Measurements from ENCODE around the gene ARRDC1. TPM values are rescaled to one million over a fixed set of nuclear protein-coding genes. Genes with fewer than 3 reads are reported as not detected.

Gene ARRDC1
- total and polyA plus RNA-seq, 8 donors = 20.9 to 161 (median 26.5) TPM

DNA sequence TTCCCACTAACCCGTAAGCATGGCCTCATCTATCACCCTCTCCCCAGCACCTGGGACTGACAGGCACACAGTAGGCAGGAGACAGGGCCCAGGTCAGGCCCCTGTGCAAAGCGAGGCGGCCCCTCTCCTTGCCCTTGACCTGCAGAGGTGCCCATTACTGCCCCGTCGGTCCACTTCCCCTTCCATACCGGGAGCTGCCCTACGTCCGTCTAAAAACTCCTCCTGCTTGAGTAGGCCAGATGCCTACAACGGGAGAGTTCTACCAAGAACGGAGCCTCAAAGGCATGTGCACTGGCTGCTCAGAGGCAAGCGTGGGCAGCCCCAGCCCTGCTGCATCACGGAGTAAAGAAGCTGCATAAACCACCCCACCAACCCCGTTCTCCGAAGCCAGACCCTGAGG, 22.1 kb upstream of the ARRDC1 start:
- ATAC-seq (no peak), FAIRE-seq (no peak), DNase-seq (no peak)
- TF ChIP-seq, protein P1, sequence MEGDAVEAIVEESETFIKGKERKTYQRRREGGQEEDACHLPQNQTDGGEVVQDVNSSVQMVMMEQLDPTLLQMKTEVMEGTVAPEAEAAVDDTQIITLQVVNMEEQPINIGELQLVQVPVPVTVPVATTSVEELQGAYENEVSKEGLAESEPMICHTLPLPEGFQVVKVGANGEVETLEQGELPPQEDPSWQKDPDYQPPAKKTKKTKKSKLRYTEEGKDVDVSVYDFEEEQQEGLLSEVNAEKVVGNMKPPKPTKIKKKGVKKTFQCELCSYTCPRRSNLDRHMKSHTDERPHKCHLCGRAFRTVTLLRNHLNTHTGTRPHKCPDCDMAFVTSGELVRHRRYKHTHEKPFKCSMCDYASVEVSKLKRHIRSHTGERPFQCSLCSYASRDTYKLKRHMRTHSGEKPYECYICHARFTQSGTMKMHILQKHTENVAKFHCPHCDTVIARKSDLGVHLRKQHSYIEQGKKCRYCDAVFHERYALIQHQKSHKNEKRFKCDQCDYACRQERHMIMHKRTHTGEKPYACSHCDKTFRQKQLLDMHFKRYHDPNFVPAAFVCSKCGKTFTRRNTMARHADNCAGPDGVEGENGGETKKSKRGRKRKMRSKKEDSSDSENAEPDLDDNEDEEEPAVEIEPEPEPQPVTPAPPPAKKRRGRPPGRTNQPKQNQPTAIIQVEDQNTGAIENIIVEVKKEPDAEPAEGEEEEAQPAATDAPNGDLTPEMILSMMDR (IDR thresholded peaks at IDR 0.05) = no peak
- H3K27ac ChIP-seq = no peak overlapping the region
- no peaks in the 10 kb centered on the region for H3K27me3 ChIP-seq
- H3K4me3 ChIP-seq = no peak overlapping the region
- intact Hi-C loops (cut with DNase I) = no loop called here
- WGBS, 2 donors = 85 to 89% methylated on average over 14 of the region's 14 CpGs
- peaks cover 0 to 16% (median 7%) of the 10 kb centered on the region in 3 donors for H3K36me3 ChIP-seq
- H3K4me1 ChIP-seq = peaks cover 0 to 4% (median 0%) of the 10 kb centered on the region in 3 donors
- no peaks in the 10 kb centered on the region for H3K9me3 ChIP-seq

DNA sequence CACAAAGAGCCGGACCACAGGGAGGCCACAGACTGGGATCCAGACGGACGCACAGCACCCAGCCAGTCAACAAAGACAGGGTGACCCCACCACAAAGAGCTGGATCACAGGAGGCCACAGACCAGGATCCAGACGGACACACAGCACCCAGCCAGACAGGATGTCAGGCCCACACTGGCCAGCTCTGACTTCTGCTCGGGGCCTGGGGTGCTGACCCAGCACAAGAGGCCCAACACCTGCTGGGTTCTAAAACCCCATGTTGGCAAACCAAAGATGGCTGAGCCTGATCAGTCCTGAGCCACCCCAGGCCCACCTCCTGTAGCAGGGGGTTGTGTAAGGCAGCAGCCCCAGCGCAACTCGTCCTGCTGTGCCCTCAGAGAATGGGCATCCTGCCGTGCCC, 21.5 kb upstream of the ARRDC1 start:
- Histone ChIP-seq H3K4me1 (peaks cover 0 to 4% (median 0%) of the 10 kb centered on the region in 3 donors), H3K27me3 (no peaks in the 10 kb centered on the region), H3K9me3 (no peaks in the 10 kb centered on the region), H3K4me3 (no peak overlapping the region), H3K27ac (no peak overlapping the region), H3K36me3 (peaks cover 0 to 16% (median 7%) of the 10 kb centered on the region in 3 donors)
- intact Hi-C loops (cut with DNase I) = no loop called here
- DNase-seq = peak in 1 of 6 donors; percentile 19
- TF ChIP-seq, protein P1 (IDR thresholded peaks at IDR 0.05) = no peak
- 88 to 89% methylated on average over 8 of the region's 8 CpGs for WGBS, 2 donors
- ATAC-seq = no peak
- FAIRE-seq = no peak

DNA sequence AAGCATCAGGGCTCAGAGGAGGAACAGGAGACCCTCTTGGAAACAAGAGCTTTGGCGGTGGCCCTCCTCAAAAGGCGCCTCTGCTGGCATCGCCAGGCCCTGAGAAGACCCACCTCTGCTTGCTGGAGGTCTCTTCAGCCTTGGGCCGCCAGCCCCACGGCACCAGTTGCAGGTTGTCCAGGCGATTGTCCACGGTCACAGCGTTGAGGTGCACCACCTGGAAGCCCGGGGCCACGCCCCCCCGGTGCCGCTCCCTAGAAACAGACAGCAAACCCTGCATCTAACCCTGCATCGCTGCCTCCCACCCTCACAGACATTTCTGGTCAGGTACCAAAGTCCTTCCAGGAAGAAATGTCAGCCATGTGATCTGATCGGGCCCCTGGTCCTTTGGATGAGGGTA, 18.6 kb upstream of the ARRDC1 start:
- no peak for FAIRE-seq
- Histone ChIP-seq H3K4me1 (peaks cover 0 to 13% (median 6%) of the 10 kb centered on the region in 3 donors), H3K36me3 (peaks cover 0 to 16% (median 7%) of the 10 kb centered on the region in 3 donors), H3K27ac (no peak overlapping the region), H3K4me3 (no peak overlapping the region), H3K27me3 (no peaks in the 10 kb centered on the region), H3K9me3 (no peaks in the 10 kb centered on the region)
- no peak for ATAC-seq
- WGBS, 2 donors = 90 to 91% methylated on average over 14 of the region's 14 CpGs
- TF ChIP-seq, protein P1 (IDR thresholded peaks at IDR 0.05) = no peak
- DNase-seq = peak in 1 of 6 donors; percentile 34
- intact Hi-C loops (cut with DNase I) = no loop called here

DNA sequence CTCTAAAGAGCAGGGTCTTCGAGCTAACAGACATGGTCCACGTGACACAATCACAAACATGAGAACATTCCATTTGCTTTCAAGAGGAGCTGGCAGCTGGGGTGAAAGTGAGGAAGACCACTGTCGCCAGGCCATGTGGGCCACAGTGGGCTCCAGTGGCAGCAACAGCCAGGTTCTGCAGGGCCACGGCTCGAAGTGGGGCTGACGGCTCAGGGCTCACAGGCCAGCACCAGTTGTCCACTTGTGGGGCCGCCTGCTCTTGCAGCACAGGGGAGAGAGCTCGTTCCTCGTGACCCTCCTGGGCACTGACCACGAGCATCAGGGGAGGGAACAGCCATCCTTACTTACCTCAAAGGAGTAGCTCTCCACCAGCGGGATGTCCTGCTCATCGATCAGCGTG, 17.2 kb upstream of the ARRDC1 start:
- Histone ChIP-seq H3K4me3 (no peak overlapping the region), H3K36me3 (peaks cover 0 to 11% (median 7%) of the 10 kb centered on the region in 3 donors), H3K27ac (no peak overlapping the region), H3K27me3 (no peaks in the 10 kb centered on the region), H3K9me3 (no peaks in the 10 kb centered on the region), H3K4me1 (peaks cover 4 to 24% (median 6%) of the 10 kb centered on the region in 3 donors)
- WGBS, 2 donors = 86 to 88% methylated on average over 13 of the region's 13 CpGs
- DNase-seq = peak in 1 of 6 donors; percentile 24
- TF ChIP-seq, protein P1 (IDR thresholded peaks at IDR 0.05) = no peak
- no peak for FAIRE-seq
- ATAC-seq = no peak
- intact Hi-C loops (cut with DNase I) = no loop called here

DNA sequence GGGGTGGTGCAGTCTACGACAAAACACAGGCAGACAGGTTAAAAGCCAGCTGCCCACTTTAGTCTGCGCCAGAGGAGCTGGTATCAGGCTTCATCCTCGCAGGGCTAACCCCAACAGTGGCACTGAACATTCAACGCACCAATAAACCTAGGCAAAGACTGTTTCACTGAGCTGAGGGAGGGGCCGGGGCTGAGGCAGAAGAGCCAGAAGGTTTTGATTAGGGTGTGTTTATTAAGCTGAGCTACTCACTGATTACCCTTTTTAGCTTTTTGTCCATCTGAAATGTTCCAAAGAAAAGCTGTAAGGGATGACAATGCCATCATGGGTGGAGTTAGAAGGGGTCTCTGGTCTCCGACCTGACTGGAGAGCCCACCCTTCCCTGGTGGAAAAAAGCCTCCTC, 16.6 kb upstream of the ARRDC1 start:
- DNase-seq (peak in 1 of 6 donors; percentile 13), ATAC-seq (no peak), FAIRE-seq (no peak)
- Histone ChIP-seq H3K27ac (no peak overlapping the region), H3K27me3 (no peaks in the 10 kb centered on the region), H3K9me3 (no peaks in the 10 kb centered on the region), H3K36me3 (peaks cover 0 to 11% (median 7%) of the 10 kb centered on the region in 3 donors), H3K4me3 (peak overlapping the region in 1 of 4 donors; percentile 86), H3K4me1 (peaks cover 4 to 25% (median 11%) of the 10 kb centered on the region in 3 donors)
- intact Hi-C loops (cut with DNase I) = no loop called here
- TF ChIP-seq, protein P1 (IDR thresholded peaks at IDR 0.05) = no peak
- 84 to 90% methylated on average over 6 of the region's 6 CpGs for WGBS, 2 donors

Measured in pancreas (tissue), 10 donors.